ENCODE measurements around the gene MCEMP1. TPM values are rescaled to one million over a fixed set of nuclear protein-coding genes. Genes with fewer than 3 reads are reported as not detected.

The MCEMP1 gene
- total and polyA plus RNA-seq, 2 donors from 2014 or later = 0.28 to 0.38 TPM

GRCh38 chr19:7633698-7634097 lies 43.2 kb upstream of the MCEMP1 start, which contains the start of gene PCP2:
Gene PCP2, minus strand, starts transcription at chr19:7633719. Its CDS starts 262 bp downstream, at chr19:7633457.
- DNase-seq (no peak), FAIRE-seq (no peak)
- no peak for TF ChIP-seq CTCF (IDR thresholded peaks at IDR 0.05; ENCODE audit: borderline replicate concordance, extremely low read depth, insufficient read depth)
- H3K4me1 ChIP-seq (ENCODE audit: control insufficient read depth in 2 of 3, insufficient read depth in 2 of 3, low read depth in 1 of 3, low read length in 3 of 3) = peaks cover 0 to 24% (median 7%) of the 10 kb centered on the region in 3 donors
- no peaks in the 10 kb centered on the region for H3K36me3 ChIP-seq (ENCODE audit: control insufficient read depth in 2 of 3, insufficient read depth in 3 of 3, low read length in 3 of 3)
- no peaks in the 10 kb centered on the region for H3K27me3 ChIP-seq (ENCODE audit: control insufficient read depth, insufficient read depth, low read length)
- intact Hi-C loops (cut with DNase I) = no loop called here
- no peak within 1 kb of the TSS for H3K27ac ChIP-seq (ENCODE audit: low read depth in 2 of 2, low read length in 2 of 2)
- H3K4me3 ChIP-seq (ENCODE audit: low read length in 3 of 3) = no peak within 1 kb of the TSS
- H3K9me3 ChIP-seq (ENCODE audit: control insufficient read depth in 2 of 3, insufficient read depth in 1 of 3, low read length in 3 of 3) = no peaks in the 10 kb centered on the region
- H3K9ac ChIP-seq (ENCODE audit: low read length in 3 of 3) = no peak within 1 kb of the TSS

- H3K36me3 ChIP-seq (ENCODE audit: control insufficient read depth in 2 of 3, insufficient read depth in 3 of 3, low read length in 3 of 3) = peaks cover 0 to 10% (median 5%) of the 10 kb centered on the region in 3 donors
- intact Hi-C loops (cut with DNase I) = no loop called here
- H3K27me3 ChIP-seq (ENCODE audit: control insufficient read depth, insufficient read depth, low read length) = no peaks in the 10 kb centered on the region
- peaks cover 0 to 18% (median under 1%) of the 10 kb centered on the region in 3 donors for H3K4me1 ChIP-seq (ENCODE audit: control insufficient read depth in 2 of 3, insufficient read depth in 2 of 3, low read depth in 1 of 3, low read length in 3 of 3)
- FAIRE-seq = no peak
- no peak overlapping the region for H3K27ac ChIP-seq (ENCODE audit: low read depth in 2 of 2, low read length in 2 of 2)
- H3K9ac ChIP-seq (ENCODE audit: low read length in 3 of 3) = peak overlapping the region in 1 of 3 donors; percentile 13
- TF ChIP-seq CTCF (IDR thresholded peaks at IDR 0.05; ENCODE audit: borderline replicate concordance, extremely low read depth, insufficient read depth) = no peak
- H3K4me3 ChIP-seq (ENCODE audit: low read length in 3 of 3) = peak overlapping the region in 2 of 3 donors; percentile 19 to 75
- H3K9me3 ChIP-seq (ENCODE audit: control insufficient read depth in 2 of 3, insufficient read depth in 1 of 3, low read length in 3 of 3) = no peaks in the 10 kb centered on the region
- DNase-seq = no peak
These were observed 41.2 kb upstream of the MCEMP1 start for GRCh38 chr19:7635670-7636069.

- peak overlapping the region in 1 of 3 donors; percentile 15 for H3K9ac ChIP-seq (ENCODE audit: low read length in 3 of 3)
- H3K4me1 ChIP-seq (ENCODE audit: control insufficient read depth in 2 of 3, insufficient read depth in 2 of 3, low read depth in 1 of 3, low read length in 3 of 3) = peaks cover 0 to 17% (median 0%) of the 10 kb centered on the region in 3 donors
- H3K36me3 ChIP-seq (ENCODE audit: control insufficient read depth in 2 of 3, insufficient read depth in 3 of 3, low read length in 3 of 3) = peaks cover 0 to 10% (median 5%) of the 10 kb centered on the region in 3 donors
- peak overlapping the region in 1 of 2 donors; percentile 65 for H3K27ac ChIP-seq (ENCODE audit: low read depth in 2 of 2, low read length in 2 of 2)
- no peak for FAIRE-seq
- peak overlapping the region; percentile 57 to 75 (median 68) for H3K4me3 ChIP-seq (ENCODE audit: low read length in 3 of 3)
- DNase-seq = no peak
- no peaks in the 10 kb centered on the region for H3K27me3 ChIP-seq (ENCODE audit: control insufficient read depth, insufficient read depth, low read length)
- intact Hi-C loops (cut with DNase I) = no loop called here
- no peaks in the 10 kb centered on the region for H3K9me3 ChIP-seq (ENCODE audit: control insufficient read depth in 2 of 3, insufficient read depth in 1 of 3, low read length in 3 of 3)
- no peak for TF ChIP-seq CTCF (IDR thresholded peaks at IDR 0.05; ENCODE audit: borderline replicate concordance, extremely low read depth, insufficient read depth)
These were observed 40.6 kb upstream of the MCEMP1 start for GRCh38 chr19:7636317-7636690.
